ENCODE data around the gene FUNDC2. TPM values are rescaled to one million over a fixed set of nuclear protein-coding genes. Genes with fewer than 3 reads are reported as not detected.

The FUNDC2 gene
- total and polyA plus RNA-seq, 12 donors: 71.5 to 210 (median 113) TPM

DNA sequence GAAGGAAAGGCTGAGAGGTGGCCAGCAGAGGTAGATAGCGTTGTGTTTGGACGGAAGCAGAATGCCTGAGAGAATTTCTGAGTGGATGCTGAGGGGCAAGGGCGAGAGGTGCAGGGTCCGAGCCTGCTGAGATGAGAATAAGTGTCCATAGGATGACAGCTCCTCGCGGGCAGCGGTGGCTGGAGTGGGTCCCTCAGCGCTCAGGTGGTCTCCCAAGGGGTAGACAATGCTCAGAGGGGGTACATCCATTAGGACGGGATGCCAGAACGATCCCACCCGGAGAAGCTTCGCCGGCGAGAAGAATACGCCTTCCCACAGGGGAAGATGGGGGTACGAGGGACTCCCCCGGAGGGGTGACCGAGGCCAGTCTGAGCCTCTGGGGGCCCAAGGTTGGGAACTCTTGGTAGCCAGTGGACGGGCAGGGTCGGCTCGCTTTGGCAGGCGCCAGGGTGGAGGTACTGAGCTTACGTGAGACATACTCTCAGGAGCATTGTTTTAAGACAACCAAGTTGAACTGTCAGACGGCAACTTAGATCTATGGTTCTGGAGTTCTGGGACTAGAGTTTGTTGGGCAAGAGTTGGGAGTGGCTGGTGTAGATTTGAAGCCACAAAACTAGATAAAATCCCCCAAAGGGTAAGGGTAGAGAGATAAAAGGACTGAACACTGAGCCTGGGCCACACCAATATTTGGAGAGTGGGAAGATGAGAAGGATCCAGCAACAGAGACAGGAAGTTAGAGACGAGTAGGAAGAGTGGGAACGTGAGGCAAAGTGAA lies 60.5 kb downstream of the FUNDC2 start:
- 89 to 98% (median 94%) methylated on average over 20 to 26 of the region's 26 CpGs for WGBS, 4 donors
- H3K36me3 ChIP-seq (replicated peaks in 1 of 2): peaks cover 0 to 3% of the 10 kb centered on the region in 2 donors
- no peak overlapping the region for H3K4me3 ChIP-seq
- DNase-seq: no peak
- TF ChIP-seq CTCF (IDR thresholded peaks at IDR 0.05) (no peak), POLR2A (IDR thresholded peaks at IDR 0.05) (no peak)
- intact Hi-C loops (cut with DNase I): no loop called here
- no peaks in the 10 kb centered on the region for H3K9me3 ChIP-seq (replicated peaks in 1 of 3)
- H3K4me1 ChIP-seq (replicated peaks in 1 of 2): no peaks in the 10 kb centered on the region
- H3K27ac ChIP-seq: no peak overlapping the region
- H3K27me3 ChIP-seq: no peaks in the 10 kb centered on the region

- no peak for TF ChIP-seq POLR2A (IDR thresholded peaks at IDR 0.05)
- peak; percentile 45 to 61 (median 56) for TF ChIP-seq CTCF (IDR thresholded peaks at IDR 0.05)
- WGBS, 4 donors: 27 to 47% (median 34%) methylated on average over 4 of the region's 4 CpGs
- intact Hi-C loops (cut with DNase I): no loop called here
- Histone ChIP-seq H3K9me3 (replicated peaks in 1 of 3) (no peaks in the 10 kb centered on the region), H3K4me3 (no peak overlapping the region), H3K27me3 (no peaks in the 10 kb centered on the region), H3K36me3 (replicated peaks in 1 of 2) (peaks cover 0 to 3% of the 10 kb centered on the region in 2 donors), H3K4me1 (replicated peaks in 1 of 2) (no peaks in the 10 kb centered on the region), H3K27ac (no peak overlapping the region)
- DNase-seq: peak in 3 of 7 donors; percentile 13 to 27 (median 25)
Observed at GRCh38 chrX:155094468-155095061, 67.9 kb downstream of the FUNDC2 start.

DNA sequence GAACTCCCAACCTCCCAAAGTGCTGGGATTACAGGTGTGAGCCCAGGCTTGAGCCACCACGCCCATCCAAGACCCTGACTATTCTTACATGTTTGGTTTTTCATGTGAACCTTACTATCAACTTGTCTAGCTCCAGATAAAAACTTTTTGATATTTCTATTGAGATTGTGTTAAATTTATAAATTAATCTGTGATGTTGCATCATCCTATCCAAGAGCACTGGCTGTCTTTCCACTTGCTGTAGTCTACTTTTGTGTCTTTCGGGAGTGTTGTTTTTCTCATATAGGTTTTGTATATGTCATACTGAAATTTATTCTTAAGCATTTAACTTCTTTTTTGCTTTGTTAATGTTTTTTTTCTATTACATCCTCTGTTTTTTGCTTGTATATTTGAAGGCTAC lies 79.3 kb downstream of the FUNDC2 start:
- Histone ChIP-seq H3K27me3 (no peaks in the 10 kb centered on the region), H3K9me3 (replicated peaks in 1 of 3) (no peaks in the 10 kb centered on the region), H3K27ac (no peak overlapping the region), H3K4me1 (replicated peaks in 1 of 2) (no peaks in the 10 kb centered on the region), H3K36me3 (replicated peaks in 1 of 2) (no peaks in the 10 kb centered on the region), H3K4me3 (no peak overlapping the region)
- DNase-seq: no peak
- WGBS, 4 donors: 73 to 100% (median 89%) methylated on average over 2 of the region's 2 CpGs
- TF ChIP-seq POLR2A (IDR thresholded peaks at IDR 0.05) (no peak), CTCF (IDR thresholded peaks at IDR 0.05) (no peak)
- intact Hi-C loops (cut with DNase I): no loop called here

- H3K27me3 ChIP-seq: no peaks in the 10 kb centered on the region
- intact Hi-C loops (cut with DNase I): no loop called here
- no peak for DNase-seq
Observed at GRCh38 chrX:155108427-155108826, 81.8 kb downstream of the FUNDC2 start.

More at GRCh38 chrX:155108427-155108826, 81.8 kb downstream of the FUNDC2 start:
- Histone ChIP-seq H3K36me3 (replicated peaks in 1 of 2) (no peaks in the 10 kb centered on the region), H3K4me3 (no peak overlapping the region), H3K27ac (no peak overlapping the region), H3K9me3 (replicated peaks in 1 of 3) (no peaks in the 10 kb centered on the region), H3K4me1 (replicated peaks in 1 of 2) (no peaks in the 10 kb centered on the region)
- no peak for TF ChIP-seq POLR2A (IDR thresholded peaks at IDR 0.05)
- no peak for TF ChIP-seq CTCF (IDR thresholded peaks at IDR 0.05)

Other genes with a start within 250 kb of the FUNDC2 start
- 100 to 1,000 TPM in 1 of 9 donors, 10 to 100 TPM in 8; 35.2 to 188 (median 59.1) TPM for gene MPP1, start 221.4 kb upstream of the FUNDC2 start, total RNA-seq
- gene MPP1, start 221.4 kb upstream of the FUNDC2 start, polyA plus RNA-seq: 10 to 100 TPM; 34.4 to 60.8 (median 53.0) TPM
- under 1 TPM in 1 of 9 donors, not detected in 8; 0.11 TPM for gene SMIM9, start 192.2 kb upstream of the FUNDC2 start, total RNA-seq
- not detected for gene SMIM9, start 192.2 kb upstream of the FUNDC2 start, polyA plus RNA-seq
- 10 to 100 TPM in 6 of 9 donors, 1 to 10 TPM in 2, under 1 TPM in 1; 0.61 to 49.2 (median 20.5) TPM for gene F8A1, start 140.5 kb upstream of the FUNDC2 start, total RNA-seq
- 10 to 100 TPM; 40.5 to 50.1 (median 47.6) TPM for gene F8A1, start 140.5 kb upstream of the FUNDC2 start, polyA plus RNA-seq
- 10 to 100 TPM; 31.3 to 78.1 (median 40.7) TPM for gene F8, start 4.1 kb upstream of the FUNDC2 start, total RNA-seq
- gene F8, start 4.1 kb upstream of the FUNDC2 start, polyA plus RNA-seq: 10 to 100 TPM; 13.4 to 24.8 (median 15.7) TPM
- gene CMC4, start 44.3 kb downstream of the FUNDC2 start, total RNA-seq: 10 to 100 TPM in 4 of 9 donors, 1 to 10 TPM in 5; 5.9 to 32.5 (median 9.9) TPM
- 10 to 100 TPM in 2 of 3 donors, 1 to 10 TPM in 1; 5.0 to 20.3 (median 17.5) TPM for gene CMC4, start 44.3 kb downstream of the FUNDC2 start, polyA plus RNA-seq
- gene MTCP1, start 44.3 kb downstream of the FUNDC2 start, total RNA-seq: 10 to 100 TPM in 5 of 9 donors, 1 to 10 TPM in 3, not detected in 1; 1.2 to 31.8 (median 16.2) TPM
- gene MTCP1, start 44.3 kb downstream of the FUNDC2 start, polyA plus RNA-seq: 100 to 1,000 TPM in 2 of 3 donors, 10 to 100 TPM in 1; 16.5 to 218 (median 119) TPM
- gene BRCC3, start 44.7 kb downstream of the FUNDC2 start, total RNA-seq: 10 to 100 TPM; 10.6 to 26.7 (median 20.1) TPM
- 10 to 100 TPM in 1 of 3 donors, 1 to 10 TPM in 2; 7.8 to 43.0 (median 9.7) TPM for gene BRCC3, start 44.7 kb downstream of the FUNDC2 start, polyA plus RNA-seq
- gene VBP1, start 189.6 kb downstream of the FUNDC2 start, total RNA-seq: 10 to 100 TPM; 18.2 to 94.0 (median 40.1) TPM
- gene VBP1, start 189.6 kb downstream of the FUNDC2 start, polyA plus RNA-seq: 10 to 100 TPM; 18.7 to 85.4 (median 19.5) TPM
- 1 to 10 TPM in 3 of 9 donors, under 1 TPM in 6; 0.18 to 5.7 (median 0.76) TPM for gene RAB39B, start 237.6 kb downstream of the FUNDC2 start, total RNA-seq
- gene RAB39B, start 237.6 kb downstream of the FUNDC2 start, polyA plus RNA-seq: 1 to 10 TPM in 2 of 3 donors, under 1 TPM in 1; 0.77 to 2.6 (median 1.8) TPM

All from adrenal gland (tissue), 12 donors.